K562 (cell line): Measurements from ENCODE around the gene MDH2. TPM values are rescaled to one million over a fixed set of nuclear protein-coding genes. Genes with fewer than 3 reads are reported as not detected.

Experiments used
- ATAC-seq: fragments of 200-7000 bp; cut with Tn5 transposase; 3 replicates; pipeline ENCODE4 v1.9.1; 2020; ENCODE audit warnings: moderate library complexity
- BruUV-seq: library from RNA; stranded (reverse); fragments of 400-500 nt; replicated peaks from 2 replicates; lab custom pipeline; 2021; lab: Mats Ljungman, UMichigan
- CTCF ChIA-PET: fragments of 300-600 bp; formaldehyde crosslinking; extraction: SDS; loops from one replicate; lab custom pipeline; 2021; ENCODE audit warnings: low intra/inter-chr PET ratio; lab: Yijun Ruan, JAX
- POLR2A ChIA-PET: fragments of 300-600, 350-650 bp; sonication (Branson Sonifier 250); formaldehyde crosslinking; extraction: SDS; loops from one replicate; lab custom pipeline; 2021; ENCODE audit warnings: antibody characterized with exemption, inconsistent platforms; lab: Yijun Ruan, JAX
- DNase-seq, 4 experiments: peaks; one replicate each; pipeline versions ENCODE4 v3.0.0 to v3.0.0-alpha.2; 2011 to 2018; ENCODE audit warnings: low spot score in 3 of 4, mixed read lengths in 3 of 4; ENCODE audit errors: extremely low read depth in 1 of 4
- FAIRE-seq: peaks from 2 replicates; lab custom pipeline; 2011; peaks lifted over from hg19 to GRCh38; lab: Jason Lieb, UNC
- H2AFZ ChIP-seq: 2 replicates; pipeline ENCODE4 v1.6.0; 2011; ENCODE audit warnings: low read depth, low read length, control low read depth, inconsistent platforms
- H3K27ac ChIP-seq: fragments of 200-600 bp; 3 replicates; pipeline ENCODE4 v1.8.0; 2011; ENCODE audit warnings: low read depth, mild to moderate bottlenecking, control low read depth, inconsistent platforms, low read length, moderate library complexity, mixed read lengths; ENCODE audit errors: extremely low read depth
- H3K27me3 ChIP-seq, 2 experiments: fragments of 300-600 bp in 1 of 2; 2 replicates in 1 of 2; 3 replicates in 1 of 2; pipeline versions ENCODE4 v1.6.0 to v1.8.0; 2011; ENCODE audit warnings: inconsistent platforms in 2 of 2, low read length in 2 of 2, mild to moderate bottlenecking in 1 of 2, mixed read lengths in 1 of 2, moderate library complexity in 1 of 2; ENCODE audit not compliant: control insufficient read depth in 2 of 2, insufficient read depth in 2 of 2
- H3K36me3 ChIP-seq: fragments of 300-600 bp; 3 replicates; pipeline ENCODE4 v1.8.0; 2011; ENCODE audit warnings: mild to moderate bottlenecking, low read length, inconsistent platforms; ENCODE audit not compliant: control insufficient read depth, insufficient read depth
- H3K4me1 ChIP-seq, 2 experiments: fragments of 200-600 bp in 1 of 2; replicated peaks in 1 of 2; 2 replicates in 1 of 2; 3 replicates in 1 of 2; pipeline versions ENCODE4 v1.5.1 to v1.8.0; 2011; ENCODE audit warnings: inconsistent platforms in 2 of 2, low read length in 2 of 2, mild to moderate bottlenecking in 1 of 2, mixed read lengths in 1 of 2, moderate library complexity in 1 of 2; ENCODE audit not compliant: control insufficient read depth in 2 of 2, insufficient read depth in 2 of 2
- H3K4me2 ChIP-seq: 2 replicates; pipeline ENCODE4 v1.6.1; 2011; ENCODE audit warnings: low read length, control low read depth, inconsistent platforms, mixed read lengths; ENCODE audit not compliant: insufficient read depth
- H3K4me3 ChIP-seq: fragments of 200-600 bp; sonication (generic), shearing (Covaris generic); 2 replicates; pipeline ENCODE4 v1.5.1; 2016; ENCODE audit warnings: control low read depth, inconsistent platforms
- H3K79me2 ChIP-seq: fragments of 200-600 bp; 3 replicates; pipeline ENCODE4 v1.8.0; 2011; ENCODE audit warnings: low read length, inconsistent platforms; ENCODE audit not compliant: control insufficient read depth, insufficient read depth
- H3K9ac ChIP-seq, 2 experiments: 2 replicates each; pipeline versions ENCODE4 v1.6.0 to v1.6.1; 2011; ENCODE audit warnings: low read depth in 2 of 2, low read length in 2 of 2, control low read depth in 1 of 2, inconsistent platforms in 1 of 2, mild to moderate bottlenecking in 1 of 2, mixed read lengths in 1 of 2; ENCODE audit not compliant: insufficient read depth in 1 of 2
- H3K9me1 ChIP-seq: one replicate; pipeline ENCODE4 v1.6.0; 2011; ENCODE audit warnings: inconsistent platforms, mild to moderate bottlenecking, low read length, moderate library complexity; ENCODE audit not compliant: control insufficient read depth, insufficient read depth
- H3K9me3 ChIP-seq: replicated peaks from 2 replicates; pipeline ENCODE4 v1.5.1; 2011; ENCODE audit warnings: low read depth, low read length, inconsistent platforms; ENCODE audit not compliant: control insufficient read depth, insufficient read depth
- H4K20me1 ChIP-seq: replicated peaks from 2 replicates; pipeline ENCODE4 v1.6.1; 2011; ENCODE audit warnings: low read length, inconsistent platforms, mixed read lengths; ENCODE audit not compliant: control insufficient read depth, insufficient read depth
- BRD9 ChIP-seq: fragments of 450-650 bp; IDR thresholded peaks from 2 replicates; pipeline ENCODE4 v1.6.1; 2018; ENCODE audit warnings: low read depth; ENCODE audit not compliant: partially characterized antibody
- CREB5 ChIP-seq: fragments of 250-450 bp; sonication (Bioruptor Pico); IDR thresholded peaks from 2 replicates; pipeline ENCODE4 v1.5.0; 2020; ENCODE audit warnings: mild to moderate bottlenecking
- EZH2 ChIP-seq: IDR thresholded peaks from 2 replicates; pipeline ENCODE4 v1.6.1; 2012; ENCODE audit warnings: low read depth, mild to moderate bottlenecking, inconsistent platforms, low read length, borderline replicate concordance
- KDM1A ChIP-seq, 2 experiments: fragments of 450-650 bp; IDR thresholded peaks; 2 replicates each; pipeline ENCODE4 v1.6.1; 2016; ENCODE audit warnings: mild to moderate bottlenecking in 2 of 2
- MBD1 ChIP-seq: fragments of 250-450 bp; sonication (Bioruptor Pico); IDR thresholded peaks from 2 replicates; pipeline ENCODE4 v1.8.0; 2022; ENCODE audit warnings: inconsistent platforms
- MNT ChIP-seq, 2 experiments: fragments of 450-650 bp; conservative IDR thresholded peaks; 2 replicates each; pipeline ENCODE4 v1.6.1; 2017; ENCODE audit warnings: mild to moderate bottlenecking in 2 of 2, moderate library complexity in 2 of 2
- NR2F6 ChIP-seq: fragments of 450-650 bp; formaldehyde crosslinking; IDR thresholded peaks from 2 replicates; pipeline ENCODE4 v1.4.0; 2020; ENCODE audit warnings: mild to moderate bottlenecking
- RFX5 ChIP-seq: IDR thresholded peaks from 2 replicates; pipeline ENCODE4 v1.6.1; 2011; ENCODE audit warnings: low read depth, mild to moderate bottlenecking, improper control_type of control experiment, low read length
- SETDB1 ChIP-seq: IDR thresholded peaks from one replicate; pipeline ENCODE4 v1.6.1; 2012; ENCODE audit warnings: low read length, control low read depth, inconsistent platforms
- ZKSCAN3 ChIP-seq: fragments of 250-450 bp; sonication (Bioruptor Pico); IDR thresholded peaks from 2 replicates; pipeline ENCODE4 v1.4.0; 2020
- WGBS: fragments of 100-300 bp; shearing (Covaris generic); methylation state at CpG from one replicate; pipeline ENCODE4 v1.1.6; 2016; ENCODE audit warnings: low coverage, mixed read lengths; ENCODE audit not compliant: insufficient coverage; ENCODE audit errors: missing lambda C conversion rate; 5-methylcytosine and 5-hydroxymethylcytosine counted together
- in situ Hi-C: fragments of 300-500 bp; cut with MboI; formaldehyde crosslinking; loops from 4 replicates; pipeline ENCODE4 v1.15.0; 2018; ENCODE audit warnings: inconsistent platforms, mixed read lengths
- intact Hi-C: fragments of 100-400 bp; cut with micrococcal nuclease; formaldehyde crosslinking; loops from 2 replicates; pipeline ENCODE4 v1.14.2; 2022
- polyA plus RNA-seq, 8 experiments: library from polyadenylated mRNA; depleted of rRNA in 4 of 8; stranded (reverse) in 5 of 8; unstranded in 3 of 8; fragments of >200 nt; fragmentation: Nextera tagmentation in 2 of 8; fragmentation: Illumina TruSeq in 1 of 8; extraction: Ambion mirVana in 2 of 8; extraction: Trizol in 1 of 8; gene quantifications; 2 replicates each; pipeline versions ENCODE4 v1.2.1 to v1.2.3, GENCODE V29; 2011 to 2014; ENCODE audit warnings: inconsistent platforms in 1 of 8, missing spikeins in 1 of 8
- total RNA-seq, 7 experiments: library from RNA; depleted of rRNA in 6 of 7; stranded (reverse); fragments of >200 nt in 6 of 7; fragmentation: Illumina TruSeq in 2 of 7; extraction: Trizol in 2 of 7; gene quantifications; 2 replicates each; pipeline versions ENCODE4 v1.2.1 to v1.2.3, GENCODE V29; 2011 to 2021; ENCODE audit warnings: low replicate concordance in 1 of 7
- TF ChIP-seq, protein P1 (sequence below), 2 experiments: fragments of 450-650 bp in 1 of 2; sonication (generic) in 1 of 2; formaldehyde crosslinking in 1 of 2; IDR thresholded peaks in 1 of 2; conservative IDR thresholded peaks in 1 of 2; 2 replicates each; pipeline versions ENCODE4 v1.6.1 to v1.8.1; 2016 to 2023; ENCODE audit warnings: mild to moderate bottlenecking in 2 of 2, moderate library complexity in 2 of 2, inconsistent platforms in 1 of 2, missing genetic modification reagents in 1 of 2
- TF ChIP-seq, protein P2 (sequence below), 2 experiments: fragments of 150-350 bp in 1 of 2; IDR thresholded peaks; 2 replicates each; pipeline ENCODE4 v1.6.1; 2012 to 2016; ENCODE audit warnings: low read depth in 2 of 2, low read length in 2 of 2, mild to moderate bottlenecking in 1 of 2, moderate library complexity in 1 of 2

MDH2 gene
- total and polyA plus RNA-seq, 9 of the 15 experiments (the other 6 are each of a cell fraction or from before 2014, with no cell fraction given) = 106 to 701 (median 242) TPM

DNA sequence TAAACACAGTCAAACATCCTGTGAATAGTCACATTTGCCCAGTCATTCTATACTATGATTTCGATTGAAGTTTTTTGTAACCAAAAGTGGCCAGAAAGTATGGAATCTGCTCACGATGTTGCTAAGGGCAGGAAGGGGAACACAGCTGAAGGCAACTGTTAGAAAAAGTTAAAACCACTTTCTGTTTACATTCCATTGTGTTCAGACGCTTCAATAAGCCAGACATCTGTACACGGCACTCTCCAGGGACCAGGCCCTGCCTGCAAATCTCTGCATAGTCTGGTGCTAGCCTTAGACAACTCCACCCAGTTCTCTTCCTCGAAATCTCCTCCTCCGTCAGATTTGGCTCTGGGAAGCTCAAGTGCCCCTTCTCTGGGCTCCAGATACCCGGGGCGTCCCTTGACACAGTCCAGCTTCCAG lies 36.5 kb upstream of the MDH2 start:
- no peak for ATAC-seq
- no peak overlapping the region for H3K4me2 ChIP-seq
- H3K27ac ChIP-seq = no peak overlapping the region
- FAIRE-seq = no peak
- ChIA-PET CTCF (no interaction called here), POLR2A (interaction anchor here (0.6 to 1.0 kb wide), 2 partner anchors 103 to 1645 kb away, joined by 3 read pairs; no protein-coding TSS in a partner anchor)
- intact Hi-C loops (no loop called here), in situ Hi-C loops (loop anchor here (25.0 kb wide), 1 partner anchor 574 kb away; no protein-coding TSS in a partner anchor)
- H3K36me3 ChIP-seq = peaks cover 11% of the 10 kb centered on the region; the same call in 2 of the 3 replicates
- no peaks in the 10 kb centered on the region for H4K20me1 ChIP-seq
- BruUV-seq = no TSS peak
- H2AFZ ChIP-seq = no peak overlapping the region
- H3K27me3 ChIP-seq = no peaks in the 10 kb centered on the region
- H3K9me1 ChIP-seq = peaks cover 8% of the 10 kb centered on the region
- peak in 1 of 4 experiments; percentile 5 for DNase-seq
- TF ChIP-seq SETDB1 = no peak
- TF ChIP-seq EZH2 = no peak
- TF ChIP-seq, protein P1, sequence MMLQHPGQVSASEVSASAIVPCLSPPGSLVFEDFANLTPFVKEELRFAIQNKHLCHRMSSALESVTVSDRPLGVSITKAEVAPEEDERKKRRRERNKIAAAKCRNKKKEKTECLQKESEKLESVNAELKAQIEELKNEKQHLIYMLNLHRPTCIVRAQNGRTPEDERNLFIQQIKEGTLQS (IDR thresholded peaks at IDR 0.05) = no peak
- TF ChIP-seq, protein P1 (CRISPR knock-in tag; conservative IDR thresholded peaks at IDR 0.05) = no peak
- no peak for TF ChIP-seq CREB5 (CRISPR knock-in tag)
- TF ChIP-seq MNT (conservative IDR thresholded peaks at IDR 0.05) = no peak
- no peak for TF ChIP-seq KDM1A (IDR thresholded peaks at IDR 0.05)
- TF ChIP-seq ZKSCAN3 = no peak
- TF ChIP-seq RFX5 = no peak
- TF ChIP-seq NR2F6 (CRISPR knock-in tag) = no peak
- TF ChIP-seq MBD1 (CRISPR knock-in tag) = no peak
- TF ChIP-seq, protein P2, sequence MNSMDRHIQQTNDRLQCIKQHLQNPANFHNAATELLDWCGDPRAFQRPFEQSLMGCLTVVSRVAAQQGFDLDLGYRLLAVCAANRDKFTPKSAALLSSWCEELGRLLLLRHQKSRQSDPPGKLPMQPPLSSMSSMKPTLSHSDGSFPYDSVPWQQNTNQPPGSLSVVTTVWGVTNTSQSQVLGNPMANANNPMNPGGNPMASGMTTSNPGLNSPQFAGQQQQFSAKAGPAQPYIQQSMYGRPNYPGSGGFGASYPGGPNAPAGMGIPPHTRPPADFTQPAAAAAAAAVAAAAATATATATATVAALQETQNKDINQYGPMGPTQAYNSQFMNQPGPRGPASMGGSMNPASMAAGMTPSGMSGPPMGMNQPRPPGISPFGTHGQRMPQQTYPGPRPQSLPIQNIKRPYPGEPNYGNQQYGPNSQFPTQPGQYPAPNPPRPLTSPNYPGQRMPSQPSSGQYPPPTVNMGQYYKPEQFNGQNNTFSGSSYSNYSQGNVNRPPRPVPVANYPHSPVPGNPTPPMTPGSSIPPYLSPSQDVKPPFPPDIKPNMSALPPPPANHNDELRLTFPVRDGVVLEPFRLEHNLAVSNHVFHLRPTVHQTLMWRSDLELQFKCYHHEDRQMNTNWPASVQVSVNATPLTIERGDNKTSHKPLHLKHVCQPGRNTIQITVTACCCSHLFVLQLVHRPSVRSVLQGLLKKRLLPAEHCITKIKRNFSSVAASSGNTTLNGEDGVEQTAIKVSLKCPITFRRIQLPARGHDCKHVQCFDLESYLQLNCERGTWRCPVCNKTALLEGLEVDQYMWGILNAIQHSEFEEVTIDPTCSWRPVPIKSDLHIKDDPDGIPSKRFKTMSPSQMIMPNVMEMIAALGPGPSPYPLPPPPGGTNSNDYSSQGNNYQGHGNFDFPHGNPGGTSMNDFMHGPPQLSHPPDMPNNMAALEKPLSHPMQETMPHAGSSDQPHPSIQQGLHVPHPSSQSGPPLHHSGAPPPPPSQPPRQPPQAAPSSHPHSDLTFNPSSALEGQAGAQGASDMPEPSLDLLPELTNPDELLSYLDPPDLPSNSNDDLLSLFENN (IDR thresholded peaks at IDR 0.05; ENCODE audit: low read depth in 2 of 2, low read length in 2 of 2) = no peak
- no peak for TF ChIP-seq BRD9
- H3K9me3 ChIP-seq = no peaks in the 10 kb centered on the region
- H3K79me2 ChIP-seq = no peaks in the 10 kb centered on the region
- WGBS = 55% methylated on average over 8 of the region's 8 CpGs
- H3K9ac ChIP-seq = peak overlapping the region in 1 of 2 experiments; percentile 50; a peak in 1 of 4 replicates
- no peak overlapping the region for H3K4me3 ChIP-seq
- H3K4me1 ChIP-seq = peaks cover 0 to 3% of the 10 kb centered on the region in 2 experiments; a peak in 1 of 5 replicates
